T-helper 1 cell treated with Interleukin-12 subunit alpha and Interleukin-12 subunit beta and Interleukin-4 antibody, amounts not matched to agents 30 μg/mL and 1 μg/mL, for 36 hours (primary cell): ENCODE measurements around the gene SECISBP2.

Experiments used
- H3K27ac Mint-ChIP-seq: one replicate; pipeline ENCODE4 v1.8.0; 2021; ENCODE audit warnings: mild to moderate bottlenecking, mixed read lengths
- H3K27me3 Mint-ChIP-seq: one replicate; pipeline ENCODE4 v1.8.0; 2021; ENCODE audit warnings: low read depth, mixed read lengths
- H3K36me3 Mint-ChIP-seq: one replicate; pipeline ENCODE4 v1.8.0; 2021; ENCODE audit warnings: low read depth, mixed read lengths
- H3K4me1 Mint-ChIP-seq: one replicate; pipeline ENCODE4 v1.8.0; 2021; ENCODE audit warnings: low read depth, mixed read lengths
- H3K4me3 Mint-ChIP-seq: one replicate; pipeline ENCODE4 v1.8.0; 2021; ENCODE audit warnings: mild to moderate bottlenecking, moderate library complexity, mixed read lengths
- H3K9me3 Mint-ChIP-seq: one replicate; pipeline ENCODE4 v1.8.0; 2021; ENCODE audit warnings: mixed read lengths

The SECISBP2 gene

GRCh38 chr9:89398621-89399020, 80.3 kb downstream of the SECISBP2 start:
- Mint-ChIP-seq H3K4me1 (peaks cover 16% of the 10 kb centered on the region), H3K4me3 (no peak overlapping the region), H3K36me3 (peaks cover 76% of the 10 kb centered on the region), H3K9me3 (no peaks in the 10 kb centered on the region), H3K27ac (peak overlapping the region; percentile 41), H3K27me3 (no peaks in the 10 kb centered on the region)

- Mint-ChIP-seq H3K4me1 (peaks cover 15% of the 10 kb centered on the region), H3K36me3 (peaks cover 74% of the 10 kb centered on the region), H3K4me3 (no peak overlapping the region)
Observed at GRCh38 chr9:89400403-89401116, 82.3 kb downstream of the SECISBP2 start.

GRCh38 chr9:89402695-89403427, 84.6 kb downstream of the SECISBP2 start:
- Mint-ChIP-seq H3K4me3 (no peak overlapping the region), H3K36me3 (peaks cover 74% of the 10 kb centered on the region), H3K9me3 (peaks cover 5% of the 10 kb centered on the region), H3K27ac (peak overlapping the region; percentile 49), H3K27me3 (no peaks in the 10 kb centered on the region), H3K4me1 (peaks cover 37% of the 10 kb centered on the region)

More at GRCh38 chr9:89400403-89401116, 82.3 kb downstream of the SECISBP2 start:
- Mint-ChIP-seq H3K27me3 (no peaks in the 10 kb centered on the region), H3K27ac (peak overlapping the region; percentile 47), H3K9me3 (no peaks in the 10 kb centered on the region)

- Mint-ChIP-seq H3K9me3 (peaks cover 5% of the 10 kb centered on the region), H3K4me1 (peaks cover 48% of the 10 kb centered on the region), H3K27ac (peak overlapping the region; percentile 72), H3K27me3 (no peaks in the 10 kb centered on the region), H3K4me3 (no peak overlapping the region), H3K36me3 (peaks cover 74% of the 10 kb centered on the region)
Observed at GRCh38 chr9:89404074-89404473, 85.8 kb downstream of the SECISBP2 start.

DNA sequence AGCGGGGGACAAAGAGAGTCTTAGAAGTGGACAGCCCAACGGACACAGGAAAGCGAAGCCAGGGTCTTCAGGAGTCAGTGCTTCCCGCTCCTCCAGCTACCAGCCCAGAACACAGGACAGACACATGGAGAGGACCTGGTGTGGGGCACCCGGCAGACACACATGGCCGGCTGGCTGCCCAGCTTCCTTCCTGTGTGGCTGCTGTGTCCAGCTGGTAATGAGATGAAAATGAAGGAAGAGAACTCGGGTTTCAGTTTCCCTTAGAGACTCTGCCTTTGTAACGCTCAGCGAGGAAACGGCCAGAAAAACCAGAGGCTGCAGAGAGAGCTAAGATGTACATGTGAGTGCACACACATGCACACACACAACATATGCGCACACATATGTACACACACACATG, 87.5 kb downstream of the SECISBP2 start:
- Mint-ChIP-seq H3K9me3 (peaks cover 5% of the 10 kb centered on the region), H3K27me3 (no peaks in the 10 kb centered on the region), H3K27ac (peak overlapping the region; percentile 77), H3K36me3 (peaks cover 73% of the 10 kb centered on the region), H3K4me3 (no peak overlapping the region), H3K4me1 (peaks cover 63% of the 10 kb centered on the region)

- Mint-ChIP-seq H3K4me1 (peaks cover 67% of the 10 kb centered on the region), H3K27ac (peak overlapping the region; percentile 77), H3K27me3 (no peaks in the 10 kb centered on the region), H3K4me3 (no peak overlapping the region), H3K9me3 (peaks cover 5% of the 10 kb centered on the region), H3K36me3 (peaks cover 70% of the 10 kb centered on the region)
Observed at GRCh38 chr9:89407070-89407469, 88.8 kb downstream of the SECISBP2 start.

DNA sequence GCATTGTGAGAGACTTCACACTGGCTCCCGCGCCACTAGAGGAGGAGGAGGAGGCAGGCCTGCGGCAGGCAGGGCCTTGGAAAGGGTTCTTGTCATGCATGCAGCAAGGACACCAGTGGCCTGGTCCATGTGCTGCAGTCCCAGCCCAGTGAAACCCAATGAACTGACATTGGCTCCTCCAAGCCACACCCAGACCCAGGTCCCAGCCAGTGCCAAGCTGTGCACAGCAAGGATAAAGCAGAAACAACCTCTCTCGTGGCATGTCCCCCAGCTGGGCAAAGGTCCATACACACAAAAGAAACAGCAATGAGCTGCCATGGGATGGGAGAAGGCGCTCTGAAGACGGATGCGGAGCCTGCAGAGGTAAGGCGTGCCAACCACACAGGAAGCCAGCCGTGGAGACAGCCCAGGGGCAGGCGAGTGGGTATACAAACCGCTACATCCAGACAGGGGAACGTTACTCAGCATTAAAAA, 90.4 kb downstream of the SECISBP2 start:
- peak overlapping the region; percentile 73 for H3K4me3 Mint-ChIP-seq
- H3K27ac Mint-ChIP-seq, result peak overlapping the region; percentile 96
- no peaks in the 10 kb centered on the region for H3K27me3 Mint-ChIP-seq
- H3K36me3 Mint-ChIP-seq, result peaks cover 75% of the 10 kb centered on the region
- peaks cover 79% of the 10 kb centered on the region for H3K4me1 Mint-ChIP-seq
- peaks cover 5% of the 10 kb centered on the region for H3K9me3 Mint-ChIP-seq
